ENCODE data around the gene ANKDD1B.
"Not testable (repeated sequence)": the region's sequence is repeated elsewhere in the genome, so short reads cannot be mapped to it uniquely, and the experiment has no call there.

The ANKDD1B gene

GRCh38 chr5:75571547-75571946 is 39.7 kb upstream of the ANKDD1B start:
- Histone ChIP-seq H3K4me1 (ENCODE audit: control insufficient read depth, insufficient read depth, low read length) (peaks cover 16% of the 10 kb centered on the region), H3K9me3 (ENCODE audit: control insufficient read depth, insufficient read depth, low read depth, low read length) (no peaks in the 10 kb centered on the region), H3K36me3 (ENCODE audit: control insufficient read depth in 2 of 2, insufficient read depth in 1 of 2, low read length in 2 of 2) (peaks cover 0 to 9% of the 10 kb centered on the region in 2 experiments; a peak in 1 of 3 replicates), H3K27ac (ENCODE audit: extremely low read depth, low read depth, low read length) (no peak overlapping the region), H3K4me3 (ENCODE audit: low read depth, low read length) (no peak overlapping the region)
- no peak for TF ChIP-seq GLI2 (tag by site-specific recombination; IDR thresholded peaks at IDR 0.05; ENCODE audit: borderline replicate concordance, low read depth)
- TF ChIP-seq ZNF530 (tag by site-specific recombination; IDR thresholded peaks at IDR 0.05; ENCODE audit: low read depth) = no peak
- no peak for TF ChIP-seq SCRT1 (tag by site-specific recombination; IDR thresholded peaks at IDR 0.05; ENCODE audit: borderline replicate concordance)
- no peak for TF ChIP-seq ZNF248 (tag by site-specific recombination; IDR thresholded peaks at IDR 0.05)
- TF ChIP-seq ZNF155 (tag by site-specific recombination; IDR thresholded peaks at IDR 0.05) = no peak
- no peak for TF ChIP-seq BCL11A (tag by site-specific recombination; IDR thresholded peaks at IDR 0.05; ENCODE audit: low read depth)
- TF ChIP-seq ZBTB6 (tag by site-specific recombination; IDR thresholded peaks at IDR 0.05) = no peak
- no peak for TF ChIP-seq ZSCAN23 (tag by site-specific recombination; IDR thresholded peaks at IDR 0.05)
- ChIA-PET POLR2A (no interaction called here), CTCF (no interaction called here)

GRCh38 chr5:75574791-75575190 is 36.5 kb upstream of the ANKDD1B start:
- no peak overlapping the region for H3K4me3 ChIP-seq (ENCODE audit: low read depth, low read length)
- peaks cover 9% of the 10 kb centered on the region for H3K4me1 ChIP-seq (ENCODE audit: control insufficient read depth, insufficient read depth, low read length)
- CTCF ChIA-PET = interaction anchor here (1.2 kb wide), 1 partner anchor 9 kb away, joined by 5 read pairs; no protein-coding TSS in a partner anchor
- H3K36me3 ChIP-seq (ENCODE audit: control insufficient read depth in 2 of 2, insufficient read depth in 1 of 2, low read length in 2 of 2) = peaks cover 0 to 9% of the 10 kb centered on the region in 2 experiments; a peak in 1 of 3 replicates
- no peaks in the 10 kb centered on the region for H3K9me3 ChIP-seq (ENCODE audit: control insufficient read depth, insufficient read depth, low read depth, low read length)
- TF ChIP-seq ZNF354C (tag by site-specific recombination; IDR thresholded peaks at IDR 0.05; ENCODE audit: borderline replicate concordance, low read depth) (no peak), ZNF549 (tag by site-specific recombination; IDR thresholded peaks at IDR 0.05) (peak; percentile 44; the same call in 1 of the 2 replicates), ZNF660 (tag by site-specific recombination; IDR thresholded peaks at IDR 0.05) (0 out of 2 replicates have a peak, but pooled peaks have one; percentile 38), ZNF623 (tag by site-specific recombination; IDR thresholded peaks at IDR 0.05) (no peak), ZNF335 (tag by site-specific recombination; conservative IDR thresholded peaks at IDR 0.05) (0 out of 2 replicates have a peak, but pooled peaks have one; percentile 7), PRDM6 (tag by site-specific recombination; IDR thresholded peaks at IDR 0.05) (peak; percentile 66)
- no peak overlapping the region for H3K27ac ChIP-seq (ENCODE audit: extremely low read depth, low read depth, low read length)
- POLR2A ChIA-PET = no interaction called here

GRCh38 chr5:75578280-75578679 is 33.0 kb upstream of the ANKDD1B start:
- H3K27ac ChIP-seq (ENCODE audit: extremely low read depth, low read depth, low read length); H3K9me3 ChIP-seq (ENCODE audit: control insufficient read depth, insufficient read depth, low read depth, low read length); POLR2A ChIA-PET; CTCF ChIA-PET; H3K4me1 ChIP-seq (ENCODE audit: control insufficient read depth, insufficient read depth, low read length); H3K4me3 ChIP-seq (ENCODE audit: low read depth, low read length): not testable (repeated sequence)
- peaks cover 8 to 21% of the 10 kb centered on the region in 2 experiments for H3K36me3 ChIP-seq (ENCODE audit: control insufficient read depth in 2 of 2, insufficient read depth in 1 of 2, low read length in 2 of 2)

DNA sequence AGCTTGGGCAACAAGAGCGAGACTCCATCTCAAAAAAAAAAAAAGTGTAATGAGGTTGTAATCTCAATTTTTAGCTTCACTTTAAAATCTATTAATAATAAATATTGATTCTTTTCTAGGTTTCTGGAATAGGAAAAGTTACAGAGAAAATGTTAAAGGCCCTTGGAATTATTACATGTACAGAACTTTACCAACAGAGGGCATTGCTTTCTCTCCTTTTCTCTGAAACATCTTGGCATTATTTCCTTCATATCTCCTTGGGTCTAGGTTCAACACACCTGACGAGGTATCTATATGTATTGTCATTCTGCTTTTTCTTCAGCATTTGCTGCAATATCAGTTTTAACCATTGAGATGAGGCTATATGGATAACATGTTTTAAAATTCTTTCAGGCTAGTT is 26.6 kb upstream of the ANKDD1B start:
- H3K27ac ChIP-seq (ENCODE audit: extremely low read depth, low read depth, low read length) = no peak overlapping the region
- ChIA-PET POLR2A (no interaction called here), CTCF (interaction anchor here (0.7 to 1.1 kb wide), 3 partner anchors 9 to 95 kb away, joined by 3 to 5 read pairs (median 5); no protein-coding TSS in a partner anchor)
- TF ChIP-seq ZNF202 (tag by site-specific recombination; IDR thresholded peaks at IDR 0.05; ENCODE audit: borderline replicate concordance) (no peak), ZNF211 (tag by site-specific recombination; IDR thresholded peaks at IDR 0.05; ENCODE audit: low read depth) (no peak), ZNF624 (tag by site-specific recombination; IDR thresholded peaks at IDR 0.05) (no peak), IKZF3 (tag by site-specific recombination; IDR thresholded peaks at IDR 0.05) (no peak), ZNF629 (tag by site-specific recombination; IDR thresholded peaks at IDR 0.05) (no peak), ZNF248 (tag by site-specific recombination; IDR thresholded peaks at IDR 0.05) (no peak), GLI2 (tag by site-specific recombination; IDR thresholded peaks at IDR 0.05; ENCODE audit: borderline replicate concordance, low read depth) (no peak)
- TF ChIP-seq, protein P1, sequence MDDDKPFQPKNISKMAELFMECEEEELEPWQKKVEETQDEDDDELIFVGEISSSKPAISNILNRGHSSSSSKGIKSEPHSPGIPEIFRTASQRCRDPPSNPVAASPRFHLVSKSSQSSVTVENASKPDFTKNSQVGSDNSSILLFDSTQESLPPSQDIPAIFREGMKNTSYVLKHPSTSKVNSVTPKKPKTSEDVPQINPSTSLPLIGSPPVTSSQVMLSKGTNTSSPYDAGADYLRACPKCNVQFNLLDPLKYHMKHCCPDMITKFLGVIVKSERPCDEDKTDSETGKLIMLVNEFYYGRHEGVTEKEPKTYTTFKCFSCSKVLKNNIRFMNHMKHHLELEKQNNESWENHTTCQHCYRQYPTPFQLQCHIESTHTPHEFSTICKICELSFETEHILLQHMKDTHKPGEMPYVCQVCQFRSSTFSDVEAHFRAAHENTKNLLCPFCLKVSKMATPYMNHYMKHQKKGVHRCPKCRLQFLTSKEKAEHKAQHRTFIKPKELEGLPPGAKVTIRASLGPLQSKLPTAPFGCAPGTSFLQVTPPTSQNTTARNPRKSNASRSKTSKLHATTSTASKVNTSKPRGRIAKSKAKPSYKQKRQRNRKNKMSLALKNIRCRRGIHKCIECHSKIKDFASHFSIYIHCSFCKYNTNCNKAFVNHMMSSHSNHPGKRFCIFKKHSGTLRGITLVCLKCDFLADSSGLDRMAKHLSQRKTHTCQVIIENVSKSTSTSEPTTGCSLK (tag by site-specific recombination; IDR thresholded peaks at IDR 0.05) = no peak
- no peaks in the 10 kb centered on the region for H3K9me3 ChIP-seq (ENCODE audit: control insufficient read depth, insufficient read depth, low read depth, low read length)
- H3K4me1 ChIP-seq (ENCODE audit: control insufficient read depth, insufficient read depth, low read length) = no peaks in the 10 kb centered on the region
- no peak overlapping the region for H3K4me3 ChIP-seq (ENCODE audit: low read depth, low read length)
- H3K36me3 ChIP-seq (ENCODE audit: control insufficient read depth in 2 of 2, insufficient read depth in 1 of 2, low read length in 2 of 2) = peaks cover 20 to 23% of the 10 kb centered on the region in 2 experiments

Measured in HEK293 (cell line).